ACC112 (cell line): Measurements from ENCODE around the gene LHX4.

Source experiments
- H2AFZ ChIP-seq: fragments of 200-600 bp; sonication (generic); one replicate; pipeline ENCODE4 v1.6.0; 2017; ENCODE audit warnings: antibody characterized with exemption, low read length; ENCODE audit not compliant: unreplicated experiment
- H3K27ac ChIP-seq: fragments of 200-600 bp; sonication (generic); 2 replicates; pipeline ENCODE4 v1.5.1; 2014; ENCODE audit warnings: low read depth, mild to moderate bottlenecking, antibody characterized with exemption, low read length, moderate library complexity
- H3K27me3 ChIP-seq: fragments of 200-600 bp; sonication (generic); 2 replicates; pipeline ENCODE4 v1.6.1; 2014; ENCODE audit warnings: mild to moderate bottlenecking, antibody characterized with exemption, low read length, moderate library complexity, mixed read lengths; ENCODE audit not compliant: insufficient read depth
- H3K36me3 ChIP-seq: fragments of 200-600 bp; sonication (generic); 2 replicates; pipeline ENCODE4 v1.6.1; 2016; ENCODE audit warnings: mild to moderate bottlenecking, antibody characterized with exemption, low read length, moderate library complexity, mixed read lengths; ENCODE audit not compliant: insufficient read depth
- H3K4me1 ChIP-seq: fragments of 200-600 bp; sonication (generic); one replicate; pipeline ENCODE4 v1.6.1; 2016; ENCODE audit warnings: low read length, mixed read lengths; ENCODE audit not compliant: insufficient read depth, unreplicated experiment, control insufficient read depth
- H3K4me3 ChIP-seq: fragments of 200-600 bp; sonication (generic); 2 replicates; pipeline ENCODE4 v1.5.1; 2014; ENCODE audit warnings: mild to moderate bottlenecking, low read depth, low read length
- H3K79me2 ChIP-seq: fragments of 200-600 bp; sonication (generic); one replicate; pipeline ENCODE4 v1.6.0; 2016; ENCODE audit warnings: low read length; ENCODE audit not compliant: control insufficient read depth, unreplicated experiment, insufficient read depth

Gene LHX4

DNA sequence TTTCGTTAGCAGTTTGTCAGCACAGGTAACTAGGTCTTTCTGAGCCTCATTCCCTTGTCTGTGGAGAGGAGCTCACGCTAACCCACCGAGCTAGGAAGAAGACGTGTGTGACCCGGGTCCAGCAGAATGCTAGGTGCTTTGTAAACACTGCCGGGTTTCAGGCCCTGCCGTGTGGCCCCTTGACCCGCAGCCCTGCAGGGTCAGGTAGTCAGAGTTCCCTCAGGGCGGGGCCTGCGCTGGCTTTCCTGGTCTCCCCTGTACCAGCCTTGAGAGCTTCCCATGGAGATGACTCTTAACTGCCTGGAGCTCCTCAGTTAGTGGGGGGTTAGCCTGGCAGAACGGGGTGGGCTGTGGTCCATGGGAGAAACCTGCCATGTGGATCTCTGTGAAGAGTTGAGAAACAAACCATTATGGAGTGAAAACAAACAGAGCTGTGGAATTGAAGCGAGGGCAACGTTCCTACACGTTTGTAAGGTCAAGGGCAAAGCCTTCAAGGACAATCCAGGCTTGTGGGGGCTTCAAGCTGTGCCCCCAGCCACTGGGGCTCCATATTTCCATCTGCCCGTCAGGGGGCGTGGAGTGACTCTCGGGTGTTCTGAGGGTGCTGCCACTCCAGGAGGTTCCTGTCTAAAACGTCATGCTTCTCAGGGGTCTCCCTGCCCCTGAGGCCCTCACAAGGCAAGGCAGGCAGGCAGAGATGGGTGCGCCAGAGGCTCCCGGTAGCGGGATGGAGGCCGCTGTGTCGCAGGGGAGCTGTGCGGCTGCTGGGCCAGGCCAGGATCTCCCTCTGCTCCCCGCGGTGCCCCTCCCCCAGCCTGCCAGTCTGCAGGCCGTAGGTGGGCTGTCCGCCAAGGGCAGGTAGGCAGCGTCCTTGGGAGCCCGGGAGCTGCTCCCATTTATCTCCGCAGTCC is 23.8 kb downstream of the LHX4 start:
- Histone ChIP-seq H3K4me1 (no peaks in the 10 kb centered on the region), H2AFZ (no peak overlapping the region), H3K79me2 (no peaks in the 10 kb centered on the region), H3K36me3 (no peaks in the 10 kb centered on the region), H3K27me3 (peaks cover 14% of the 10 kb centered on the region), H3K4me3 (no peak overlapping the region), H3K27ac (no peak overlapping the region)

DNA sequence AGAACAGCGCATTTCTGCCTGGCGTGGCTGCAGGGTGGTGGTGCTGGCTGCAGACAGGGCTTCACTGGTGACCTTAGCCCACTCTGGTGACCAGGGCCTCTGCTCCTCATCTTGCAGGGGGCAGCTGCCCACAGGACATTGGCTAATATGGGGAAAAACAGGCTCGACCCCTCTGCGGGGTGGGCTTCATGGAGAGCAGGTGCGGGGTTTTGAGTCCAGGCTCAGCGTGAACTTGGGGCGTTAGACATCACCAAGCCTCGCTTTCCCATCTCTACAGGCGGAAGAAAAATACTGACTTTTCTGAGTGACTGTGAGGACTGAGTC is 24.4 kb downstream of the LHX4 start:
- no peak overlapping the region for H3K27ac ChIP-seq

DNA sequence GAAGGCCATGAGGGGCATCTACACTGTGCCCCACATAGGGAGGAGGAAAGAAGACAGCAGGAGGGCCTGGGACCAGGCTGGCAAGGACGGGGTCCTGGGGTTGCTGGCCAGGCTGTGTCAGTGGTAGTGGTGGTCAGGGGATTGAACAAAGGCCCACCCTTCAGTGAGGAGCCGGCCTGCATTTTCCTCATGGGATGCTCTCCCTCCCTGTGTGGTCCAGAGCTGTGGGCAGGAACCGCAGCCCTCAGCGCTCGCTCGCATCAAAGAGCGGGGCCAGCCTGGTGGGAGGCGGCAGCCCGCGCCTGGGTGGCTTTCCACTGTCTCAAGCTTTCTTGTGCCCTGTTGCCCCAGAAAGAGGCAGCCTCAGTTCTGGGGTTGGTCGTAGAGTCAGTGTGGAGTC is 24.8 kb downstream of the LHX4 start:
- no peaks in the 10 kb centered on the region for H3K79me2 ChIP-seq
- H3K4me3 ChIP-seq = no peak overlapping the region
- H3K27ac ChIP-seq = no peak overlapping the region
- no peaks in the 10 kb centered on the region for H3K36me3 ChIP-seq
- no peak overlapping the region for H2AFZ ChIP-seq
- no peaks in the 10 kb centered on the region for H3K4me1 ChIP-seq
- H3K27me3 ChIP-seq = peaks cover 25% of the 10 kb centered on the region

More for the DNA sequence above, 24.4 kb downstream of the LHX4 start:
- H3K27me3 ChIP-seq = peaks cover 21% of the 10 kb centered on the region
- H3K4me1 ChIP-seq = no peaks in the 10 kb centered on the region
- no peak overlapping the region for H2AFZ ChIP-seq
- H3K36me3 ChIP-seq = no peaks in the 10 kb centered on the region
- H3K4me3 ChIP-seq = no peak overlapping the region
- H3K79me2 ChIP-seq = no peaks in the 10 kb centered on the region

DNA sequence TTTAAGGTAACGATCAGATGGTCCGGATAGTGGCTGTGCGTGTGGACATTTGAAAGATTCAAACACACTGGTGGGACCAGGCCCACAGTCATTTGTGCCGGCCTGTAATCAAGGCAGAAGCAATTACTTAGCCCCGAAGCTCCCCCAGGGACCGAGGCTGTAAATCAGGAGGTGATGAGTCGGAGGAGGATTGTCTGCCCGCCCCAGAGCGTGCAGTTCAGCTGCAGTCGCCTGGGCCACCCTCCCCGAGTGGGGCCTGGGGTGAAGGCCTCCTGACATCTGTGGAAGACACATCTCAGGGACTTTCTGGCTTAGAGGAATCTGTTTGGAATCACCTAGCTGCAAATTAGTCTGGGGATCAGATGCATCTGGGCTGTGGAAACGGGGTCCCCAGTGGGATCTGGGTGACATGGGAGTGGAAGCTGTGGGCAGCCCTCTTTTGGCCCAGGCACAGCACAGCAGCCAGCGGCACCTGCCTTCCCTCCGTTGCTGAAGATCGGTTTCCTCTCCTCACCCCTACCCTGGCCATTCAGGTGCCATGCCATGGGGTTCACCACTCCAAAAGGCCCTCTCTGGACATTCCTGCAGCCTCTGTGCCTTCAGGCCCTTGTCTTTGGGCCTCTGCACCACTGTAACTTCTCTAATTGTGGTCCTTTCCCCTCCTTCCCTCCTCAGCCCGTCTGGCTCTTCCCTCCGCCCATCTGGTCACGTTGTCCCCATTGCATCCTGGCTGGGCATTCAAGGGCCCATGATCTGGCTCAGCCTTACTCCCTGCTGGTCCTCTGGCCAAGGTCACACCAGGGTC is 25.7 kb downstream of the LHX4 start:
- no peak overlapping the region for H3K27ac ChIP-seq
- no peaks in the 10 kb centered on the region for H3K36me3 ChIP-seq
- H3K4me1 ChIP-seq = no peaks in the 10 kb centered on the region
- peaks cover 33% of the 10 kb centered on the region for H3K27me3 ChIP-seq
- no peak overlapping the region for H2AFZ ChIP-seq
- H3K4me3 ChIP-seq = no peak overlapping the region
- no peaks in the 10 kb centered on the region for H3K79me2 ChIP-seq

DNA sequence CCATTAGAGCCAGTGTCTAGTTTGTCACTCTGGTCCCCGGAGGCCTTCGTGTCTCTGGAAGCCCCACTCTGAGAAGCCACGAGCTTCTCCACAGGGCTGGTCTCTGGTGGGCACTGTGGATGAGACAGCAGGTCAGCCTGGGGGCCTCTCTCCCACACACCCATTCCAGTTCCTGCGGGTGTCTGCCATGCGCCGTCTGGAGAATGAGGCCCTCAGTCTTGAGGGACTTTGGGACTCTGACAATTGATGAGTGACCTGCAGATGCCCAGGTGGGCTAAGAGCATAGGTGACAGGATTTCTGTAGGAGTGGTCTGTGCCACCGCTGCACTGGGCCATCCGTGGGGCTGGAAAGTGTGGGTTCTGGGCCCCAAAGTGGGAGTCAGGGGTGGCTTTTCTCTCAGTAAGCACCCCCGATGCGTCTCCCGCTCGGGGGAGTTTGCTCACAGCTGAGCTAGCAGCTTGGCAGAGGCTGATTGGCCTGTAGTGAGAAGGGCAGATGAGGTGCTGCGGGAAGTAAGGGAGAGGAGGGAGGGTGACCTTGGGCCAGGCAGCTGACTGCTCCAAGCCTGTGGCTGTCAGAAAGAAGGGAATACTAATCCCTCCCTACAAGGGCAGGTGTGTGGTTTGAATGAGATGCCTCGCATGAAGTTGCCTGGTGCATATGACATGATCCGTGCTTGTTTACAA is 26.4 kb downstream of the LHX4 start:
- no peaks in the 10 kb centered on the region for H3K36me3 ChIP-seq
- no peaks in the 10 kb centered on the region for H3K4me1 ChIP-seq
- no peaks in the 10 kb centered on the region for H3K79me2 ChIP-seq

DNA sequence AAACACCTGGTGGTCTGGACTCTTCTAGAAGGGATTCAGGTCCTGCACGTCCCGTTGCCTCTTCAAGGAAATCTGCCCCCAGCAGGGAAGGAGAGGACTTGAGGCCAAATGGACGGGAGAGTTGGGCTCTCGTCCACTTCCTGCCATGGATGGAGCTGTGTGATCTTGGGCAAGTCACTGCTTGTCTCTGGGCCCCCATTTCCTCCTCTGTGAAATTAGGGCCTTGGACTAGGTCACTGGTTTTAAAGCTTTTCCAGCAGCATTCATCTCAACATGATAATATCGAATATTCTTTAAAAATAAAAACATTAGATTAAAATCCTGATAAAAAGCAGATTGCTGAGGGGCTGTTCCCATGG is 26.9 kb downstream of the LHX4 start:
- Histone ChIP-seq H3K27ac (no peak overlapping the region), H3K4me3 (no peak overlapping the region), H3K79me2 (no peaks in the 10 kb centered on the region), H3K4me1 (no peaks in the 10 kb centered on the region), H3K27me3 (peaks cover 35% of the 10 kb centered on the region), H3K36me3 (no peaks in the 10 kb centered on the region), H2AFZ (no peak overlapping the region)

More for the DNA sequence above, 26.4 kb downstream of the LHX4 start:
- Histone ChIP-seq H3K27me3 (peaks cover 34% of the 10 kb centered on the region), H3K27ac (no peak overlapping the region), H2AFZ (no peak overlapping the region), H3K4me3 (no peak overlapping the region)

DNA sequence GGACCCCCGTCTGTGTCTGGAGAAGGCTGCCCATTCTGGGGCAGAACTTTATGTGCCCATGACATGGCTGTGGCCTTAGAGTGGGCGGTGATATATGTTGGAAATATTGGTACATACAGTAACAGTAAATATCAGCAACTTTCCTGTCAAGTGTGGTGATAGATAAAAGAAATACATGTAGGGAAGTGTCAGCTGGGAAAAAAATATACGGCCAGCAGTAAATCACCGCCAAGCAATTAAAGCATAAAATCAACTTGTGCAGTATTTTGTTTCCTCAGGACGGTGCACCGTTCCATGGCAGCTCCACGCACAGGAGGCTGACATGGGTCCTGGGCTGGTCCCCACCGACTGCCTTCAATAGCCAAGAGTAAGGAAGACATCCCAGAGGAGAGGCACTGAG is 27.4 kb downstream of the LHX4 start:
- Histone ChIP-seq H3K4me1 (peaks cover 3% of the 10 kb centered on the region), H3K27me3 (peaks cover 39% of the 10 kb centered on the region), H3K36me3 (no peaks in the 10 kb centered on the region), H2AFZ (no peak overlapping the region), H3K4me3 (no peak overlapping the region), H3K27ac (no peak overlapping the region), H3K79me2 (no peaks in the 10 kb centered on the region)

DNA sequence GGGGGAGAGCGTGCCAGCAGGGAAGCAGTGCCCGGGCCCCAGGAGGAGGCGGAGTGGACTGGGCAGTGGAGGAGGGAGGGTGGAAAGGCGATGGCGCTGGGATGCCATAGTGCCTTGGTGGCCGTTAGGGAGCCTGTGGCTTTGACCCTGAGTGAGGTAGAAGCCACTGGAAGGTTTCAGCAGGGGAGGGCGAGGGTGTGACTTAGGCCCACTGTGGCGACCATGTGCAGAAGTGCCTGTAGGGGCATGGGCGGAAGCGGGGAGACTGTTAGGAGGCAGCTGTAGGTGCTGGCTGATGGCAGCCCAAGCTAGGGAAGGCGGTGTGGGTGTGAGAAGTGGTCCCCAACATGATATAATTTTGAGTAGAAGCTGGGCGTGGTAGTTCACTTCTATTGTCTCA is 28.2 kb downstream of the LHX4 start:
- no peak overlapping the region for H2AFZ ChIP-seq
- H3K27ac ChIP-seq = no peak overlapping the region
- no peaks in the 10 kb centered on the region for H3K36me3 ChIP-seq
- H3K4me1 ChIP-seq = peaks cover 8% of the 10 kb centered on the region
- peaks cover 39% of the 10 kb centered on the region for H3K27me3 ChIP-seq
- no peak overlapping the region for H3K4me3 ChIP-seq
- H3K79me2 ChIP-seq = no peaks in the 10 kb centered on the region

DNA sequence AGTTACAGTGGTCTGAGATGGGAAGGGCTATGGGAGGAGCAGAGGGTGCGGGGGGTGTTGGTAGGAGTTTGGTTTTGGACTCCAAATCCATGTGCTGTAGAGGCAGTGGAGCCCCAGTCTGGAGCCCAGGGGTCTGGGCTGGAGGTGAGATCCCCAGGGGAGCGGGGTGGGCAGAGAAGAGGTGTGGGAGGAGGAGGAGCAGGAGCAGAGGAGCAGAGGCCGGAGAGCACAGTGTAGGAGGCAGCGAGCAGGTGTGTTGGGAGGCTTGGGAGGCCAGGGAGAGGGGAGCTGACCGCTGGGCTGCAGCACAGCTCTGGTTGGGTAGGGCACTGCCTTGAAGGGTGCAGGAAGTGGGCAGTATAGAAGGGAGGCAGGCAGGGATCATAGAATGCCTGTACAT is 28.9 kb downstream of the LHX4 start:
- H3K4me3 ChIP-seq = no peak overlapping the region
- peaks cover 39% of the 10 kb centered on the region for H3K27me3 ChIP-seq
- H3K36me3 ChIP-seq = no peaks in the 10 kb centered on the region

DNA sequence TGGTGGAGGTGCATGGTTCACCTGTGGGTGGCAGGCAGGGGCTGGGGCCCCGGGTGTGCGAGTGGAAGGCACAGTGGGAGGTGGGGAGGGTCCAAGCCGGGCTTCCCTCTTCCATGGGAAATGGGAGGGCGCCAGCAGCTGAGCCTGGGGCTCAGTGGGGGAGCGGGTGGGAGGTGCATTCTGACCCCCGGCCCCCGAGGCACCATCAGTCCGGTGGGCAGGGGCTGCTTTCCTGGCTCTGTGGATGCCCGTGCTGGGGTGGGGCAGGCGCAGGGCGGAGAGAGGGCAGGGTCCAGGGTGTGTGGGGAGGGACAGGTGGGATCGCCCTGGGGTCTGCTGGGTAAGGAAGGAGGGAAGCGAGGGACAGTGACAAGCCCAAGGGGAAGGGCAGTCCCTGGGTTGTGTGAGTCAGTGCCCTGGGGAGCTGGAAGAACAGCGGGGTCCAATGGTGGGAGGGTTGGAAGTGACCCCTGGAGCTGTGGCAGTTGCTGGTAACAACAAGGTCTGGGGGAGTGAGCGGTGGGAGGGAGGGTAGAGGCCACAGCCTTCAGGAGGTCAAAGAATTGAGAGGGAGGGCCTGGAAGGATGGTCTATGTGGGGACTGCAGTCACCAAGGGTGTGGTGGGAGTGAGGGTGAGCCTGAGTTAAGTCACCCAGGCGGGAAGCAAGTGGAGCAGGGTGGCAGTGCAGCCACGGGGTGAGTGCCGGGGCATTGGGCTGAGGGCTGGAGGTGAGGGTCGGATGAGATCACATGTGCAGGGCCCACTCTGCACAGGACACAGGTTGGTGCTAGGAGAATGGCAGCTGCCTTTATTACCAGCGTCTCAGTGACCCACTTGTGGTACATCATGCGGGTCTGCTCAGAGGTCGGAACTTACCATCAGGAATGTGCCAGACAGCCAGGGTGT is 29.6 kb downstream of the LHX4 start:
- Histone ChIP-seq H3K27ac (no peak overlapping the region), H3K4me1 (peaks cover 8% of the 10 kb centered on the region), H3K36me3 (no peaks in the 10 kb centered on the region), H2AFZ (no peak overlapping the region), H3K27me3 (peaks cover 43% of the 10 kb centered on the region), H3K79me2 (no peaks in the 10 kb centered on the region), H3K4me3 (no peak overlapping the region)

More for the DNA sequence above, 28.9 kb downstream of the LHX4 start:
- Histone ChIP-seq H2AFZ (no peak overlapping the region), H3K4me1 (peaks cover 8% of the 10 kb centered on the region), H3K79me2 (no peaks in the 10 kb centered on the region), H3K27ac (no peak overlapping the region)
